ENCODE measurements around the gene TBC1D20.
"Not testable (repeated sequence)": the region's sequence is repeated elsewhere in the genome, so short reads cannot be mapped to it uniquely, and the experiment has no call there.

The TBC1D20 gene

GRCh38 chr20:462199-462991 is at the start of gene TBC1D20:
Gene TBC1D20 (minus strand): TSS chr20:462533. CDS start chr20:462405, 128 bp downstream.
- intact Hi-C loops (cut with DNase I): loop anchor here (5.0 kb wide), 1 partner anchor 110 kb away; no protein-coding TSS in a partner anchor
- DNase-seq: peak; percentile 62 to 94 (median 87)

DNA sequence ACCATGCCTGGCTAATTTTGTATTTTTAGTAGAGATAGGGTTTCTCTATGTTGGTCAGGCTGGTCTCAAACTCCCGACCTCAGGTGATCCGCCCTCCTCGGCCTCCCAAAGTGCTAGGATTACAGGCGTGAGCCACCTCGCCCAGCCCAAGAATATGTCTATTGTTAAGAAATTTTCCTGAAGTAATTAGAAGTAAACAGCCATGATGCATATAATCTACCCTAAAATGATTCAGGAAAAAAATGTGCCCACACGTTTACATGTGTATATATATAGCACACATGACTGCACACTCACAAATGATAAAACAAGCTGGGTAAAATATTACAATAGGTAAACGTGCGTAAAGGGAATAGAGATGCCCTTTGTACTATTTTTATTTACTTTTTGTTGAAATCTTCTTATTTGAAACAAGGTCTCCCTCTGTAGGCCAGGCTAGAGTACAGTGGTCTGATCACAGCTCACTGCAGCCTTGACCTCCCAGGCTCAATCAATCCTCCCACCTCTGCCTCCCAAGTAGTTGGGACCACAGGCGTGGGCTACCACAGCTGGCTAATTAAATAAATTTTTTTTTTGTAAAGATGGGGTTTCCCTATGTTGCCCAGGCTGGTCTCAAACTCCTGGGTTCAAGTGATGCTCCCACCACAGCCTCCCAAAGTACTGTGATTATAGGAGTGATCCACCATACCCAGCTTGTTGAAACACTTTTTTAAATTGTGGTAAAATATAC is 48.2 kb upstream of the TBC1D20 start:
- DNase-seq; intact Hi-C loops (cut with DNase I): not testable (repeated sequence)

DNA sequence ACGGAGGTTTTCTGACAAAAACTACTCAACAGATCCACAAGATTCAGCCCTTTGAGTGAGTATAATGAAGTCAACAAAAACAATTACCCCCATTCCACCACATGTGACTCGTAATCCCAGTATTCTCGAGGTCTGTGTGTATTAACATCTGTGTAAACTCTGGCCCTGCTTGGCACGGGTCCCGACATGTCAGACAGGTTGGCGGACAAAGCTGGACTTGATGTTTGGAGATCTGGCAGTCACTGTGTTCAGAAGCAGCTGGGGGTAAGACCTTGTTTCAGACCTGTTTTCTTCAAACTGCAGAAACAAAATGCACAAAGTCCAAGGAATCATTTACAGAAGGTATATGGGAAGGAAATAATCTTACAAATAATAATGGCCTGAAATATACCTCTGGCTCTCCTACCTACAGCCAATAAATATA is 46.0 kb upstream of the TBC1D20 start:
- intact Hi-C loops (cut with DNase I); DNase-seq: not testable (repeated sequence)

DNA sequence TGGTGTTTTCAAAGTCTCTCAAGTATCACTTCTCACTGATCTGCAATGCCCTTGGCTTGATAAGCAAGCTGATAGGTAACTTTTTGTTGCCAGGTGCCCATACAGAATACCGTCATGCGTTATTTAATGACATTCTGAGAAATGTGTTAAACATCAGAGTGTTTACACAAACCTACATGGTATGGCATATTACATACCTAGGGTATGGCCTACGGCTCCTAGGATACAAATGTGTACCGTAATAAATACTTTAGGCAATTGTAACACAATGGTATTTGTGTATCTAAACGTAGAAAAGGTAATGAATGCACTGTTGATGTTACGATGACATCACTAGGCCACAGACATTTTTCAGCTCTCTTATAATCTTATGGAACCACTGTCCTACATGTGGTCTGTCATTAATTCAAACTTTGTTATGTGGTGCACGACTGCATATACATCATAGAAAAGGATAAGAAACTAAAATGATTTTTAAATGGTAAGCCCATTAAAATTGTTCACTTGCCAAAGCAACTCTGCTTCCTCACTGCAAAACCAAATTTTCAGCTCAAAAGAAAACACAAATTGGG is 45.5 kb upstream of the TBC1D20 start:
- no peak for DNase-seq
- intact Hi-C loops (cut with DNase I): no loop called here

GRCh38 chr20:507006-507758 is 44.8 kb upstream of the TBC1D20 start:
- DNase-seq: no peak
- intact Hi-C loops (cut with DNase I): no loop called here

- DNase-seq: no peak
- intact Hi-C loops (cut with DNase I): no loop called here
These were observed 42.3 kb upstream of the TBC1D20 start for GRCh38 chr20:504632-505075.

DNA sequence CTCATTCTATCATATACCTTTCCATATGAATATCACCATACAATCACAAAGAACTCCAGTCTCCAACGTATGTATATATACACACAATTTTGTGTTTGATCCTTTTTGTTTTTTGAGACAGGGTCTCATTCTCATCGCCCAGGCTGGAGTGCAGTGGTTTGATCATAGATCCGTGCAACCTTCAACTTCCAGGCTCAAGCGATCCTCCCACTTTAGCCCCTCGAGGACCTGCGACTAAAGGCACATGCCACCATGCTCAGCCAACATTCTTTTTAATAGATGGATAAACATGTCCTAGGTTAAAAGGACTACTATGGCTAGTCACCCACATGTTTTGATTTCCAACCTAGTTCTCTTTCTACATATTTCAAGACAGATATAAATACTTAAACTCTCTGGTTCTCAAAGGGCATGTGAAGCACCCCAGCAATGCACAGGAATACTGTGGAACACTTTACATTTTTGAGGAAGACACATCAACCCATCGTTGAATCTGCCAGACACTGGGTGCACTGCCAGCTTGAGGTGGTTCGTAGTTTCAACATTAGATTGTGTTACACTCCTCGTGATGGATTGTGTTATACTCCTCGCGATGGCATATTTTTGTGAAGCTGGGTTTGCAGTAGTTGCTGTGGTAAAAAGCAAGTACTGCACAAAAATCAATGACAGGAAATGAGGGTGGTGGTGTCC is 40.9 kb upstream of the TBC1D20 start:
- intact Hi-C loops (cut with DNase I): no loop called here
- DNase-seq: no peak

DNA sequence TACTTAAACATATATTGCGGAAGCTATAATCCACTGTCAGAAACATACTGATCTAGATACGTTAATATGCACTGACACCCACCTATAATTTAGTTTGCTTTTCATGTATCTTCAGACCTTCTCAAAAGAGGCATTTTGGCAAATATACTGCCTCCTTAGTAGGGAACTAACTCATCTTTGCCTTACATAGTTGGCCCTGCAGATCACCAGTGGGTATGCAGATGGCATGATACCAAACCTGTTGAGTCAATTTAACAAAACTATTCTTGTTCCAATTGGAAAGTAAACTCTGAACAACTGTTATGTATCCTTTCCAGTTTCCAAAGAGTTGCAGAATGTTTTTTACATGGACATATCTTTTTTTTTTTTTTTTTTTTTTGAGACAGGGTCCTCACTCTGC is 35.6 kb upstream of the TBC1D20 start:
- intact Hi-C loops (cut with DNase I): no loop called here

DNA sequence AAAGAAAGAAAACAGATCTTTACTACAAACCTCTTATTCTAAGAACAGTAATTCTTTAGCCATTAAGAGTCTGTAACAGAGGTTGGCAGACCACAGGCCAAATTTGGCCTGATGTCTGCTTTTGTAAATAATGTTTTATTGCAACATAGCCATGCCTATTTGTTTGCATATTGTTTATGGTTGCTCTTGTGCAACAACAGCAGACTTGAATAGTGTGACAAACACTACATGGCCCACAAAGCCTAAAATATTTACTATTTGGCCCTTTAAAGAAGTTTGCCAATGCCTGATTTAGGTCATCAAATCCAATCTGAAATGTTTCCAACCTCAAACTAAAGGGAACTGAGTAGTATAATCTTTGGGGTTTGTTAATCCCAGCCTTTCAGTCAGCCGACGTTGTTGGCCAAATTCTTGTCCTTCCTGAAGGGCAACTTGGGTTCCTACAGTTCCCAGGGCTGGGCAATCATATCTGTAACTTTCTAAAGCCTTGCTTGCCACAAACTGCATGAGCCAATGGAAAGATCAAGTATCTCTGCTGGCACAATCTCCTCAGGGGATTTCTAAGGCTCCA is 33.9 kb upstream of the TBC1D20 start:
- intact Hi-C loops (cut with DNase I): no loop called here
- DNase-seq: no peak

More for the DNA sequence above, 35.6 kb upstream of the TBC1D20 start:
- no peak for DNase-seq

- DNase-seq: no peak
- intact Hi-C loops (cut with DNase I): no loop called here
These were observed 29.8 kb upstream of the TBC1D20 start for GRCh38 chr20:492159-492558.

GRCh38 chr20:487655-488054 is 25.3 kb upstream of the TBC1D20 start:
- no peak for DNase-seq

GRCh38 chr20:483815-484644 is 21.7 kb upstream of the TBC1D20 start:
- intact Hi-C loops (cut with DNase I): no loop called here
- peak in 30 of 42 donors; percentile 3 to 50 (median 20) for DNase-seq

More at GRCh38 chr20:487655-488054, 25.3 kb upstream of the TBC1D20 start:
- intact Hi-C loops (cut with DNase I): no loop called here

DNA sequence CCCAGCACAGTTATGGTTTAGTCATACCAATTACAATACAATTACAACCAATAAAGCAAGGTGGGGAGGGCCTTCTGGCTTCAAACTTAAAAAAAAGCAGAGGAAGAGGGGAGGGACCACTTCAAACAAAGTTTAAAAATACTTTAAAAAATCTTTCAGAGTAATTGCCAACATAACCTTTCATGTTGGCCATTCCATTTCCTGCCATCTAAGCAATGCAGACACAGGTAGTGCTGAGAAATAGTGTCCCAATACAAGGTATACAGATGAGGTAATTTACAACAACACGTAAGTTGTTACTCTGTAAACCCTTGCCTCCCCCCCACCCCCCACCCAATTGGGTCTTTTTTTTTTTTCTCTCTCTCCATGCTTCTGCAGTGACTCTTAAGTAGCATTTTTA is 18.8 kb upstream of the TBC1D20 start:
- DNase-seq: no peak
- intact Hi-C loops (cut with DNase I): no loop called here

DNA sequence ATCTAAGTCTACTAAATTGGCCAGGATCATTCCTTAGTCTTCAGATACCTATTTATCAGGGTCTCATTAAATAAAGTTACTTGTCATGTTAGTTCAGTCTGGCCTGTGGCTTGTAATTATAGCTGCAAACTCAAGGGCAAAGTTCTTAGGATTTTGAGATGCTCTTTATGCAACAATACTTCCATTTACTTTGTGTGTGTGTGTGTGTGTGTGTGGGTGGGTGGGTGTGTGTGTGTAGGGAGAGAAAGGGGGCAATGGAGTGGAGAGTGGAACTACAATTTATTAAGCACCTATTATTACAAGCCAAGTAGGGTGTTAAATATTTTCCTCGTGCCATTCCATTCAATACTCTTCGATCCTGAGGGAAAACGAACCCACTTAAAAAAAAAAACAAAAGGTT is 17.7 kb upstream of the TBC1D20 start:
- no peak for DNase-seq
- intact Hi-C loops (cut with DNase I): no loop called here

- DNase-seq: no peak
- intact Hi-C loops (cut with DNase I): loop anchor here (5.0 kb wide), 1 partner anchor 122 kb away; no protein-coding TSS in a partner anchor
These were observed 17.2 kb upstream of the TBC1D20 start for GRCh38 chr20:479487-479886.

- peak in 10 of 42 donors; percentile 14 to 66 (median 38) for DNase-seq
- intact Hi-C loops (cut with DNase I): loop anchor here (5.0 kb wide), 1 partner anchor 122 kb away; no protein-coding TSS in a partner anchor
These were observed 16.7 kb upstream of the TBC1D20 start for GRCh38 chr20:478949-479429.

All from head of caudate nucleus (tissue), 42 donors.